GM12878 (cell line): ENCODE data around the gene IQGAP1. TPM values are rescaled to one million over a fixed set of nuclear protein-coding genes. Genes with fewer than 3 reads are reported as not detected.
"Not testable (repeated sequence)": the region's sequence is repeated elsewhere in the genome, so short reads cannot be mapped to it uniquely, and the experiment has no call there.

ENCODE experiments used
- ATAC-seq: fragments of 200-7000 bp; cut with Tn5 transposase; 3 replicates; pipeline ENCODE4 v1.9.1; 2020; ENCODE audit warnings: mild to moderate bottlenecking, moderate library complexity
- BruUV-seq: library from RNA; stranded (reverse); fragments of 400-500 nt; replicated peaks from 2 replicates; lab custom pipeline; 2021; lab: Mats Ljungman, UMichigan
- CTCF ChIA-PET: fragments of 300-600 bp; sonication (Branson Sonifier 250); formaldehyde crosslinking; extraction: SDS; loops from one replicate; lab custom pipeline; 2021; ENCODE audit warnings: inconsistent platforms; lab: Yijun Ruan, JAX
- POLR2A ChIA-PET: fragments of 350-600 bp; formaldehyde crosslinking; extraction: SDS; loops from one replicate; lab custom pipeline; 2021; ENCODE audit warnings: inconsistent platforms; lab: Charles Lee
- RAD21 ChIA-PET: fragments of 300-600 bp; sonication (Branson Sonifier 250); formaldehyde crosslinking; loops from one replicate; lab custom pipeline; 2023; ENCODE audit warnings: antibody characterized with exemption; ENCODE audit not compliant: unreplicated experiment; lab: Charles Lee
- SMC1A ChIA-PET: fragments of 300-600 bp; sonication (Branson Sonifier 250); formaldehyde crosslinking; loops from one replicate; lab custom pipeline; 2023; ENCODE audit not compliant: unreplicated experiment, uncharacterized antibody; lab: Charles Lee
- DNase-seq: peaks from one replicate; pipeline ENCODE4 v3.0.0-alpha.2; 2011; ENCODE audit warnings: low read depth, low spot score
- FAIRE-seq: peaks from 3 replicates; lab custom pipeline; 2011; peaks lifted over from hg19 to GRCh38; lab: Jason Lieb, UNC
- H2AFZ ChIP-seq: 2 replicates; pipeline ENCODE4 v1.6.0; 2011; ENCODE audit warnings: low read depth, low read length, control low read depth; ENCODE audit not compliant: control insufficient read depth
- H3K27ac ChIP-seq: 2 replicates; pipeline ENCODE4 v1.5.1; 2011; ENCODE audit warnings: control low read depth; ENCODE audit not compliant: control insufficient read depth, insufficient read depth
- H3K27me3 ChIP-seq, 2 experiments: replicated peaks in 1 of 2; 2 replicates each; pipeline versions ENCODE4 v1.6.0 to v1.6.1; 2011; ENCODE audit warnings: low read length in 1 of 2; ENCODE audit not compliant: control insufficient read depth in 2 of 2, insufficient read depth in 2 of 2
- H3K36me3 ChIP-seq, 2 experiments: 2 replicates each; pipeline ENCODE4 v1.5.1; 2011; ENCODE audit warnings: low read length in 1 of 2; ENCODE audit not compliant: control insufficient read depth in 2 of 2, insufficient read depth in 2 of 2
- H3K4me1 ChIP-seq: 2 replicates; pipeline ENCODE4 v1.6.1; 2011; ENCODE audit warnings: mild to moderate bottlenecking, low read length, moderate library complexity, mixed read lengths; ENCODE audit not compliant: control insufficient read depth, insufficient read depth
- H3K4me2 ChIP-seq: 2 replicates; pipeline ENCODE4 v1.6.0; 2011; ENCODE audit warnings: control low read depth; ENCODE audit not compliant: control insufficient read depth, insufficient read depth
- H3K4me3 ChIP-seq: fragments of 200-600 bp; sonication (generic); 2 replicates; pipeline ENCODE4 v1.5.1; 2016
- H3K79me2 ChIP-seq: 2 replicates; pipeline ENCODE4 v1.6.0; 2011; ENCODE audit warnings: low read length; ENCODE audit not compliant: control insufficient read depth, insufficient read depth
- H3K9ac ChIP-seq: 2 replicates; pipeline ENCODE4 v1.8.0; 2011; ENCODE audit warnings: low read length, control low read depth, mixed read lengths; ENCODE audit not compliant: control insufficient read depth, insufficient read depth
- H3K9me3 ChIP-seq: replicated peaks from 3 replicates; pipeline ENCODE4 v1.5.1; 2011; ENCODE audit warnings: mild to moderate bottlenecking, low read length; ENCODE audit not compliant: control insufficient read depth, insufficient read depth
- H4K20me1 ChIP-seq: 2 replicates; pipeline ENCODE4 v1.6.0; 2011; ENCODE audit not compliant: control insufficient read depth, insufficient read depth
- BHLHE40 ChIP-seq, 2 experiments: fragments of 450-650 bp in 1 of 2; IDR thresholded peaks; 2 replicates each; pipeline ENCODE4 v1.6.1; 2011 to 2017; ENCODE audit warnings: low read depth in 2 of 2, borderline replicate concordance in 1 of 2, improper control_type of control experiment in 1 of 2, low read length in 1 of 2, mild to moderate bottlenecking in 1 of 2
- DPF2 ChIP-seq: fragments of 450-650 bp; IDR thresholded peaks from 2 replicates; pipeline ENCODE4 v1.6.1; 2017; ENCODE audit warnings: mild to moderate bottlenecking
- ELK1 ChIP-seq: IDR thresholded peaks from 2 replicates; pipeline ENCODE4 v1.6.1; 2012; ENCODE audit warnings: low read depth, low read length, improper control_type of control experiment
- HDAC6 ChIP-seq: fragments of 200-600 bp; sonication (generic); IDR thresholded peaks from one replicate; pipeline ENCODE4 v1.8.0; 2017; ENCODE audit warnings: antibody characterized with exemption; ENCODE audit not compliant: unreplicated experiment
- IKZF2 ChIP-seq, 2 experiments: fragments of 450-650 bp; IDR thresholded peaks; 2 replicates each; pipeline ENCODE4 v1.6.1; 2017; ENCODE audit warnings: mild to moderate bottlenecking in 2 of 2, moderate library complexity in 2 of 2
- NR2C2 ChIP-seq: IDR thresholded peaks from 2 replicates; pipeline ENCODE4 v1.6.1; 2011; ENCODE audit warnings: borderline replicate concordance, low read depth; ENCODE audit not compliant: control insufficient read depth, insufficient read length
- RB1 ChIP-seq: fragments of 450-650 bp; formaldehyde crosslinking; IDR thresholded peaks from 2 replicates; pipeline ENCODE4 v1.6.1; 2017; ENCODE audit warnings: mild to moderate bottlenecking, borderline replicate concordance
- SUPT20H ChIP-seq: IDR thresholded peaks from 2 replicates; pipeline ENCODE4 v1.6.1; 2011; ENCODE audit warnings: low read depth, mild to moderate bottlenecking, low read length, moderate library complexity, borderline replicate concordance; ENCODE audit not compliant: control insufficient read depth
- TCF3 ChIP-seq: IDR thresholded peaks from 2 replicates; pipeline ENCODE4 v1.6.1; 2012; ENCODE audit warnings: low read depth, mild to moderate bottlenecking, low read length, borderline replicate concordance; ENCODE audit not compliant: insufficient read depth
- ZBTB40 ChIP-seq: fragments of 450-650 bp; IDR thresholded peaks from 2 replicates; pipeline ENCODE4 v1.6.1; 2016; ENCODE audit warnings: mild to moderate bottlenecking, moderate library complexity, borderline replicate concordance
- WGBS: methylation state at CpG from one replicate; pipeline ENCODE4 v1.1.6; 2016; ENCODE audit warnings: low lambda C conversion rate; ENCODE audit not compliant: insufficient replicate concordance, insufficient coverage; ENCODE audit errors: missing lambda C conversion rate; 5-methylcytosine and 5-hydroxymethylcytosine counted together
- in situ Hi-C: fragments of 300-500 bp; cut with MboI; formaldehyde crosslinking; loops from 9 replicates; pipeline ENCODE4 v1.14.3; 2018; ENCODE audit warnings: mixed read lengths
- intact Hi-C: fragments of 100-400 bp; cut with micrococcal nuclease; formaldehyde crosslinking; loops from one replicate; pipeline ENCODE4 v1.14.2; 2022; ENCODE audit not compliant: unreplicated experiment
- polyA plus RNA-seq, 11 experiments: library from polyadenylated mRNA; depleted of rRNA in 4 of 11; unstranded in 6 of 11; stranded (reverse) in 5 of 11; fragments of >200 nt; fragmentation: Nextera tagmentation in 4 of 11; fragmentation: Illumina TruSeq in 1 of 11; extraction: Ambion mirVana in 4 of 11; extraction: Trizol in 1 of 11; gene quantifications; 1 replicate in 1 of 11; 2 replicates in 10 of 11; pipeline versions ENCODE4 v1.2.1 to v1.2.3, GENCODE V29; 2011 to 2016; ENCODE audit warnings: inconsistent platforms in 2 of 11, missing spikeins in 2 of 11, low read depth in 1 of 11
- total RNA-seq, 4 experiments: library from RNA; depleted of rRNA in 3 of 4; stranded (reverse); fragments of >200 nt in 3 of 4; fragmentation: Illumina TruSeq in 1 of 4; extraction: Trizol in 1 of 4; gene quantifications; 2 replicates each; pipeline versions ENCODE4 v1.2.1 to v1.2.3, GENCODE V29; 2013 to 2021

IQGAP1 gene
- total and polyA plus RNA-seq, 10 of the 15 experiments (the other 5 are each of a cell fraction or from before 2014, with no cell fraction given) = 65.2 to 250 (median 112) TPM

GRCh38 chr15:90501898-90502297, 113.9 kb downstream of the IQGAP1 start:
- ChIA-PET RAD21 (interaction anchor here (1.1 kb wide), 1 partner anchor 102 kb away, joined by 3 read pairs; no protein-coding TSS in a partner anchor), SMC1A (interaction anchor here (1.5 to 2.4 kb wide), 4 partner anchors 18 to 182 kb away, joined by 3 to 8 read pairs (median 5); no protein-coding TSS in a partner anchor), CTCF (interaction anchor here (0.6 to 1.7 kb wide), 4 partner anchors 20 to 101 kb away, joined by 3 to 8 read pairs (median 5); no protein-coding TSS in a partner anchor), POLR2A (no interaction called here)
- Histone ChIP-seq H3K4me2 (no peak overlapping the region), H3K4me3 (no peak overlapping the region), H4K20me1 (no peaks in the 10 kb centered on the region), H3K27me3 (no peaks in the 10 kb centered on the region), H3K9me3 (no peaks in the 10 kb centered on the region), H3K9ac (no peak overlapping the region), H3K79me2 (no peaks in the 10 kb centered on the region), H3K36me3 (peaks cover 4 to 14% of the 10 kb centered on the region in 2 experiments), H3K27ac (no peak overlapping the region), H3K4me1 (no peaks in the 10 kb centered on the region), H2AFZ (no peak overlapping the region)
- no peak for TF ChIP-seq DPF2
- TF ChIP-seq TCF3 = no peak
- no peak for TF ChIP-seq BHLHE40 (IDR thresholded peaks at IDR 0.05; ENCODE audit: borderline replicate concordance in 1 of 2, low read depth in 2 of 2, low read length in 1 of 2)
- no peak for TF ChIP-seq IKZF2 (IDR thresholded peaks at IDR 0.05)
- no peak for TF ChIP-seq ELK1
- no peak for TF ChIP-seq SUPT20H
- no peak for TF ChIP-seq NR2C2
- TF ChIP-seq RB1 = no peak
- no peak for TF ChIP-seq ZBTB40
- TF ChIP-seq HDAC6 = no peak
- in situ Hi-C loops = no loop called here
- WGBS = 75% methylated on average over 4 of the region's 4 CpGs
- FAIRE-seq = no peak
- intact Hi-C loops = no loop called here
- no peak for ATAC-seq
- BruUV-seq = no TSS peak
- DNase-seq = no peak

GRCh38 chr15:90510781-90511180, 122.7 kb downstream of the IQGAP1 start:
- ChIA-PET POLR2A (interaction anchor here (0.8 kb wide), 1 partner anchor 122 kb away, joined by 3 read pairs; no protein-coding TSS in a partner anchor), CTCF (interaction anchor here (1.0 to 1.4 kb wide), 3 partner anchors 14 to 221 kb away, joined by 3 to 5 read pairs (median 3); no protein-coding TSS in a partner anchor)
- H3K9ac ChIP-seq, ATAC-seq, SMC1A ChIA-PET, DNase-seq, H3K4me1 ChIP-seq, BruUV-seq, H2AFZ ChIP-seq, H4K20me1 ChIP-seq, H3K27ac ChIP-seq, in situ Hi-C loops, H3K27me3 ChIP-seq, FAIRE-seq, H3K9me3 ChIP-seq, intact Hi-C loops, H3K4me2 ChIP-seq, H3K4me3 ChIP-seq, H3K36me3 ChIP-seq, H3K79me2 ChIP-seq, RAD21 ChIA-PET: not testable (repeated sequence)
- 94% methylated on average over 29 of the region's 29 CpGs for WGBS
